HepG2 (cell line): ENCODE measurements around the gene VAPB. TPM values are rescaled to one million over a fixed set of nuclear protein-coding genes. Genes with fewer than 3 reads are reported as not detected.

ENCODE experiments used
- BCL6 ChIP-seq: IDR thresholded peaks from 2 replicates; pipeline ENCODE4 v1.6.1; 2016; ENCODE audit warnings: missing genetic modification reagents, missing compliant biosample characterization
- CBFB ChIP-seq: sonication (generic); formaldehyde crosslinking; IDR thresholded peaks from 2 replicates; pipeline ENCODE4 v1.4.0; 2020; ENCODE audit warnings: missing genetic modification reagents
- CBX1 ChIP-seq: IDR thresholded peaks from one replicate; pipeline ENCODE4 v1.6.1; 2016; ENCODE audit warnings: antibody characterized with exemption, low read depth
- CCDC6 ChIP-seq: sonication (generic); formaldehyde crosslinking; IDR thresholded peaks from 2 replicates; pipeline ENCODE4 v1.8.1; 2022; ENCODE audit warnings: mild to moderate bottlenecking, missing genetic modification reagents, moderate library complexity
- DNMT1 ChIP-seq: sonication (generic); formaldehyde crosslinking; IDR thresholded peaks from 2 replicates; pipeline ENCODE4 v1.5.1; 2020; ENCODE audit warnings: mild to moderate bottlenecking, missing genetic modification reagents
- FOSL2 ChIP-seq: sonication (generic); formaldehyde crosslinking; IDR thresholded peaks from 2 replicates; pipeline ENCODE4 v1.4.0; 2020; ENCODE audit warnings: missing genetic modification reagents
- FOXA3 ChIP-seq: IDR thresholded peaks from 2 replicates; pipeline ENCODE4 v1.6.1; 2016; ENCODE audit warnings: missing genetic modification reagents, missing compliant biosample characterization
- NFIC ChIP-seq: IDR thresholded peaks from 2 replicates; pipeline ENCODE4 v1.6.1; 2012; ENCODE audit warnings: mild to moderate bottlenecking, low read length, inconsistent platforms
- RXRA ChIP-seq: sonication (generic); formaldehyde crosslinking; IDR thresholded peaks from 2 replicates; pipeline ENCODE4 v1.5.1; 2020; ENCODE audit warnings: missing genetic modification reagents
- SMYD3 ChIP-seq: sonication (generic); formaldehyde crosslinking; IDR thresholded peaks from 2 replicates; pipeline ENCODE4 v1.8.1; 2023; ENCODE audit warnings: mild to moderate bottlenecking, missing genetic modification reagents
- TBP ChIP-seq: sonication (generic); formaldehyde crosslinking; IDR thresholded peaks from 2 replicates; pipeline ENCODE4 v1.5.0; 2020; ENCODE audit warnings: missing genetic modification reagents
- XBP1 ChIP-seq: sonication (generic); formaldehyde crosslinking; IDR thresholded peaks from 2 replicates; pipeline ENCODE4 v1.5.0; 2020; ENCODE audit warnings: missing genetic modification reagents
- ZNF30 ChIP-seq: sonication (generic); formaldehyde crosslinking; IDR thresholded peaks from 2 replicates; pipeline ENCODE4 v1.5.0; 2020; ENCODE audit warnings: mild to moderate bottlenecking, missing genetic modification reagents
- ZNF337 ChIP-seq: sonication (generic); formaldehyde crosslinking; IDR thresholded peaks from 2 replicates; pipeline ENCODE4 v1.5.1; 2020; ENCODE audit warnings: missing genetic modification reagents, low read depth, mild to moderate bottlenecking, borderline replicate concordance
- ZNF607 ChIP-seq: sonication (generic); formaldehyde crosslinking; IDR thresholded peaks from 2 replicates; pipeline ENCODE4 v1.5.1; 2020; ENCODE audit warnings: missing genetic modification reagents, mild to moderate bottlenecking, borderline replicate concordance
- polyA plus RNA-seq, 8 experiments: library from polyadenylated mRNA; depleted of rRNA in 3 of 8; stranded (reverse) in 7 of 8; unstranded in 1 of 8; fragments of >200 nt; fragmentation: Illumina TruSeq in 4 of 8; extraction: Trizol in 4 of 8; gene quantifications; 2 replicates each; pipeline versions ENCODE4 v1.2.1 to v1.2.3, GENCODE V29; 2011 to 2016; ENCODE audit warnings: low read depth in 4 of 8, missing spikeins in 1 of 8, mixed read lengths in 1 of 8; ENCODE audit not compliant: insufficient read depth in 1 of 8
- total RNA-seq, 5 experiments: library from RNA; depleted of rRNA; stranded (reverse); fragments of >200 nt; fragmentation: Illumina TruSeq; extraction: Trizol; gene quantifications; 2 replicates each; pipeline ENCODE4 v1.2.3, GENCODE V29; 2016; ENCODE audit warnings: low read depth in 1 of 5
- TF ChIP-seq, protein P1 (sequence below): sonication (generic); formaldehyde crosslinking; IDR thresholded peaks from 2 replicates; pipeline ENCODE4 v1.4.0; 2020; ENCODE audit warnings: missing genetic modification reagents
- TF ChIP-seq, protein P2 (sequence below): sonication (generic); formaldehyde crosslinking; conservative IDR thresholded peaks from 2 replicates; pipeline ENCODE4 v1.8.0; 2022; ENCODE audit warnings: mild to moderate bottlenecking, moderate library complexity, missing genetic modification reagents
- TF ChIP-seq, protein P3 (sequence below): sonication (generic); formaldehyde crosslinking; IDR thresholded peaks from 2 replicates; pipeline ENCODE4 v1.8.0; 2022; ENCODE audit warnings: missing genetic modification reagents, mild to moderate bottlenecking, inconsistent platforms, borderline replicate concordance
- TF ChIP-seq, protein P4 (sequence below): sonication (generic); formaldehyde crosslinking; conservative IDR thresholded peaks from 2 replicates; pipeline ENCODE4 v1.4.0; 2020; ENCODE audit warnings: missing genetic modification reagents
- TF ChIP-seq, protein P5 (sequence below): IDR thresholded peaks from 2 replicates; pipeline ENCODE4 v1.6.1; 2016; ENCODE audit warnings: low read depth, borderline replicate concordance

The VAPB gene
- total and polyA plus RNA-seq, 2 of the 13 experiments (the other 11 are each of a cell fraction or from before 2014, with no cell fraction given) = 18.6 to 48.5 TPM

DNA sequence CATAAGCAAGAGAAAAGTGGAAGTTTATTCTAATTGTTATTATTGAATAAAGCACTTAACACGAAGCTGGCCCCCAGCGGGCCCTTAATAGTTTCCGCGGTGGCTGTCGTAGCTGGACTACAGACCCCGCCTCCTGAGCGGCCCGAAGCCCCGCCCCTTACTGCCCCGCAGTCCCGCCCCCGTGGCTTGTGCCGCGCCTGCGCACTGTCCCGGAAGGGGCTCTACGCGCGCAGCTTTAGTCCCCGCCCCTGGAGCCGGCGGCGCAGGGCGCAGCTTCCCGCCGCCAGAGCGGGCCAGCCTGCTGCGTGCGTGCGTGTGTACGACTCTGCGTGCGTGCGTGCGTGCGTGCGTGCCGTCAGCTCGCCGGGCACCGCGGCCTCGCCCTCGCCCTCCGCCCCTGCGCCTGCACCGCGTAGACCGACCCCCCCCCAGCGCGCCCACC lies at the start of gene VAPB (continued):
- TF ChIP-seq, protein P1, sequence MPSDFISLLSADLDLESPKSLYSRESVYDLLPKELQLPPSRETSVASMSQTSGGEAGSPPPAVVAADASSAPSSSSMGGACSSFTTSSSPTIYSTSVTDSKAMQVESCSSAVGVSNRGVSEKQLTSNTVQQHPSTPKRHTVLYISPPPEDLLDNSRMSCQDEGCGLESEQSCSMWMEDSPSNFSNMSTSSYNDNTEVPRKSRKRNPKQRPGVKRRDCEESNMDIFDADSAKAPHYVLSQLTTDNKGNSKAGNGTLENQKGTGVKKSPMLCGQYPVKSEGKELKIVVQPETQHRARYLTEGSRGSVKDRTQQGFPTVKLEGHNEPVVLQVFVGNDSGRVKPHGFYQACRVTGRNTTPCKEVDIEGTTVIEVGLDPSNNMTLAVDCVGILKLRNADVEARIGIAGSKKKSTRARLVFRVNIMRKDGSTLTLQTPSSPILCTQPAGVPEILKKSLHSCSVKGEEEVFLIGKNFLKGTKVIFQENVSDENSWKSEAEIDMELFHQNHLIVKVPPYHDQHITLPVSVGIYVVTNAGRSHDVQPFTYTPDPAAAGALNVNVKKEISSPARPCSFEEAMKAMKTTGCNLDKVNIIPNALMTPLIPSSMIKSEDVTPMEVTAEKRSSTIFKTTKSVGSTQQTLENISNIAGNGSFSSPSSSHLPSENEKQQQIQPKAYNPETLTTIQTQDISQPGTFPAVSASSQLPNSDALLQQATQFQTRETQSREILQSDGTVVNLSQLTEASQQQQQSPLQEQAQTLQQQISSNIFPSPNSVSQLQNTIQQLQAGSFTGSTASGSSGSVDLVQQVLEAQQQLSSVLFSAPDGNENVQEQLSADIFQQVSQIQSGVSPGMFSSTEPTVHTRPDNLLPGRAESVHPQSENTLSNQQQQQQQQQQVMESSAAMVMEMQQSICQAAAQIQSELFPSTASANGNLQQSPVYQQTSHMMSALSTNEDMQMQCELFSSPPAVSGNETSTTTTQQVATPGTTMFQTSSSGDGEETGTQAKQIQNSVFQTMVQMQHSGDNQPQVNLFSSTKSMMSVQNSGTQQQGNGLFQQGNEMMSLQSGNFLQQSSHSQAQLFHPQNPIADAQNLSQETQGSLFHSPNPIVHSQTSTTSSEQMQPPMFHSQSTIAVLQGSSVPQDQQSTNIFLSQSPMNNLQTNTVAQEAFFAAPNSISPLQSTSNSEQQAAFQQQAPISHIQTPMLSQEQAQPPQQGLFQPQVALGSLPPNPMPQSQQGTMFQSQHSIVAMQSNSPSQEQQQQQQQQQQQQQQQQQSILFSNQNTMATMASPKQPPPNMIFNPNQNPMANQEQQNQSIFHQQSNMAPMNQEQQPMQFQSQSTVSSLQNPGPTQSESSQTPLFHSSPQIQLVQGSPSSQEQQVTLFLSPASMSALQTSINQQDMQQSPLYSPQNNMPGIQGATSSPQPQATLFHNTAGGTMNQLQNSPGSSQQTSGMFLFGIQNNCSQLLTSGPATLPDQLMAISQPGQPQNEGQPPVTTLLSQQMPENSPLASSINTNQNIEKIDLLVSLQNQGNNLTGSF (CRISPR knock-in tag) = no peak
- TF ChIP-seq, protein P2, sequence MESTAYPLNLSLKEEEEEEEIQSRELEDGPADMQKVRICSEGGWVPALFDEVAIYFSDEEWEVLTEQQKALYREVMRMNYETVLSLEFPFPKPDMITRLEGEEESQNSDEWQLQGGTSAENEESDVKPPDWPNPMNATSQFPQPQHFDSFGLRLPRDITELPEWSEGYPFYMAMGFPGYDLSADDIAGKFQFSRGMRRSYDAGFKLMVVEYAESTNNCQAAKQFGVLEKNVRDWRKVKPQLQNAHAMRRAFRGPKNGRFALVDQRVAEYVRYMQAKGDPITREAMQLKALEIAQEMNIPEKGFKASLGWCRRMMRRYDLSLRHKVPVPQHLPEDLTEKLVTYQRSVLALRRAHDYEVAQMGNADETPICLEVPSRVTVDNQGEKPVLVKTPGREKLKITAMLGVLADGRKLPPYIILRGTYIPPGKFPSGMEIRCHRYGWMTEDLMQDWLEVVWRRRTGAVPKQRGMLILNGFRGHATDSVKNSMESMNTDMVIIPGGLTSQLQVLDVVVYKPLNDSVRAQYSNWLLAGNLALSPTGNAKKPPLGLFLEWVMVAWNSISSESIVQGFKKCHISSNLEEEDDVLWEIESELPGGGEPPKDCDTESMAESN (CRISPR knock-in tag) = peak; percentile 97
- TF ChIP-seq DNMT1 (CRISPR knock-in tag) = peak; percentile 82; the same call in 1 of the 2 replicates
- TF ChIP-seq SMYD3 (CRISPR knock-in tag) = 0 out of 2 replicates have a peak, but pooled peaks have one; percentile 16
- peak; percentile 25; the same call in 1 of the 2 replicates for TF ChIP-seq CBFB (CRISPR knock-in tag)
- peak; percentile 94 for TF ChIP-seq ZNF607 (CRISPR knock-in tag)
- no peak for TF ChIP-seq BCL6 (CRISPR knock-in tag)
- TF ChIP-seq XBP1 (CRISPR knock-in tag) = no peak
- peak; percentile 70 for TF ChIP-seq FOXA3 (CRISPR knock-in tag)
- TF ChIP-seq, protein P3, sequence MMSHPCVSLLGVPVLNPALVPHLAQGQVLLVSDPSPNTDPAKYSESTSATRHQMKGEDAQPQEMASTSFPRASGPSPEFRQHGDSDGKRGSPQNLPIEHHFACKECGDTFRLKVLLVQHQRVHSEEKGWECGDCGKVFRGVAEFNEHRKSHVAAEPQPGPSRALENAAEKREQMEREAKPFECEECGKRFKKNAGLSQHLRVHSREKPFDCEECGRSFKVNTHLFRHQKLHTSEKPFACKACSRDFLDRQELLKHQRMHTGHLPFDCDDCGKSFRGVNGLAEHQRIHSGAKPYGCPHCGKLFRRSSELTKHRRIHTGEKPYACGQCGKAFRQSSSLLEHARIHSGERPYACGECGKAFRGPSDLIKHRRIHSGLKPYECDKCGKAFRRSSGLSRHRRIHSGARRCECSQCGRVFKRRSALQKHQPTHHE (CRISPR knock-in tag) = peak; percentile 80; the same call in 1 of the 2 replicates
- TF ChIP-seq, protein P4, sequence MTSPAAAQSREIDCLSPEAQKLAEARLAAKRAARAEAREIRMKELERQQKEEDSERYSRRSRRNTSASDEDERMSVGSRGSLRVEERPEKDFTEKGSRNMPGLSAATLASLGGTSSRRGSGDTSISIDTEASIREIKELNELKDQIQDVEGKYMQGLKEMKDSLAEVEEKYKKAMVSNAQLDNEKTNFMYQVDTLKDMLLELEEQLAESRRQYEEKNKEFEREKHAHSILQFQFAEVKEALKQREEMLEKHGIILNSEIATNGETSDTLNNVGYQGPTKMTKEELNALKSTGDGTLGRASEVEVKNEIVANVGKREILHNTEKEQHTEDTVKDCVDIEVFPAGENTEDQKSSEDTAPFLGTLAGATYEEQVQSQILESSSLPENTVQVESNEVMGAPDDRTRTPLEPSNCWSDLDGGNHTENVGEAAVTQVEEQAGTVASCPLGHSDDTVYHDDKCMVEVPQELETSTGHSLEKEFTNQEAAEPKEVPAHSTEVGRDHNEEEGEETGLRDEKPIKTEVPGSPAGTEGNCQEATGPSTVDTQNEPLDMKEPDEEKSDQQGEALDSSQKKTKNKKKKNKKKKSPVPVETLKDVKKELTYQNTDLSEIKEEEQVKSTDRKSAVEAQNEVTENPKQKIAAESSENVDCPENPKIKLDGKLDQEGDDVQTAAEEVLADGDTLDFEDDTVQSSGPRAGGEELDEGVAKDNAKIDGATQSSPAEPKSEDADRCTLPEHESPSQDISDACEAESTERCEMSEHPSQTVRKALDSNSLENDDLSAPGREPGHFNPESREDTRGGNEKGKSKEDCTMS (CRISPR knock-in tag) = no peak
- TF ChIP-seq CBX1 = peak; percentile 30
- peak; percentile 17; the same call in 1 of the 2 replicates for TF ChIP-seq RXRA
- peak; percentile 51; the same call in 1 of the 2 replicates for TF ChIP-seq ZNF337 (CRISPR knock-in tag)
- no peak for TF ChIP-seq NFIC
- no peak for TF ChIP-seq ZNF30 (CRISPR knock-in tag)
- 0 out of 2 replicates have a peak, but pooled peaks have one; percentile 50 for TF ChIP-seq CCDC6 (CRISPR knock-in tag)
- TF ChIP-seq FOSL2 (CRISPR knock-in tag) = peak; percentile 25; the same call in 1 of the 2 replicates
- TF ChIP-seq, protein P5, sequence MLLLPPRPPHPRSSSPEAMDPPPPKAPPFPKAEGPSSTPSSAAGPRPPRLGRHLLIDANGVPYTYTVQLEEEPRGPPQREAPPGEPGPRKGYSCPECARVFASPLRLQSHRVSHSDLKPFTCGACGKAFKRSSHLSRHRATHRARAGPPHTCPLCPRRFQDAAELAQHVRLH (CRISPR knock-in tag) = peak; percentile 71; the same call in 1 of the 2 replicates
- no peak for TF ChIP-seq TBP (CRISPR knock-in tag)
